AG08395 (cell line): ENCODE data around the gene TIPIN.
A peak's percentile ranks its signal among the peaks of the same experiment; 100 is the strongest.

Experiments used
- DNase-seq: peaks from one replicate; pipeline ENCODE4 v3.0.0; 2012; ENCODE audit warnings: mixed read lengths, low spot score

Gene TIPIN

GRCh38 chr15:66302489-66303278 is 53.8 kb downstream of the TIPIN start:
- DNase-seq: no peak

GRCh38 chr15:66298803-66299251 is 57.7 kb downstream of the TIPIN start:
- DNase-seq: peak; percentile 7

- DNase-seq: no peak
These were observed 60.3 kb downstream of the TIPIN start for GRCh38 chr15:66296186-66296585.

GRCh38 chr15:66294932-66295235 is 61.6 kb downstream of the TIPIN start:
- peak; percentile 33 for DNase-seq

- DNase-seq: peak; percentile 80
These were observed 62.1 kb downstream of the TIPIN start for GRCh38 chr15:66294157-66294931.

GRCh38 chr15:66293419-66294156 is 62.9 kb downstream of the TIPIN start, which contains the start of gene DIS3L:
DIS3L (plus strand) TSS chr15:66293568; CDS start chr15:66293597, 29 bp downstream.
- peak; percentile 58 for DNase-seq

GRCh38 chr15:66292571-66293418 is 63.7 kb downstream of the TIPIN start:
- DNase-seq: no peak

- peak; percentile 13 for DNase-seq
These were observed 64.5 kb downstream of the TIPIN start for GRCh38 chr15:66291816-66292570.

- DNase-seq: no peak
These were observed 66.0 kb downstream of the TIPIN start for GRCh38 chr15:66290518-66290917.

GRCh38 chr15:66290007-66290406 is 66.5 kb downstream of the TIPIN start:
- DNase-seq: no peak

GRCh38 chr15:66288551-66289185 is 67.8 kb downstream of the TIPIN start:
- DNase-seq: no peak

GRCh38 chr15:66288093-66288492 is 68.4 kb downstream of the TIPIN start:
- no peak for DNase-seq

- DNase-seq: peak; percentile 60
These were observed 68.9 kb downstream of the TIPIN start for GRCh38 chr15:66287461-66288057.
